ENCODE results near the gene MGA. TPM values are rescaled to one million over a fixed set of nuclear protein-coding genes. Genes with fewer than 3 reads are reported as not detected.

MGA gene
- total RNA-seq, 1 donor from 2014 or later, result 25.3 TPM

DNA sequence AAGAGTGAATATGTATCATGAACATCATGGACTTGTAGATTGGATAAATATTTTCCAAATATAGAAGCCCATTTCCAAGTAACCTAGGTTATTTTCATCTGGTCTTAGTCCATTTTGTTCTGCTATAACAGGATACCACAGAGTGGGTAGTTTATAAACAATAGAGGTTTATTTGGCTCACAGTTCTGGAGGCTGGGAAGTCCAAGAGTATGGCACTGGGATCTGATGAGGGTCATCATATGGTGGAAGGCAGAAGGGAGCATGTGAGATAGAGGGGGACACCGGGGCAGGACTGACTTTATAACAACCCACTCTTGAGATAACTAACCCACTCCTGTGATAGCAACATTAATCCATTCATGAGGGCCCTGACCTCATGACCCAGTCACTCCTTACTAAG lies 9.4 kb upstream of the MGA start:
- Histone ChIP-seq H3K4me3 (no peak overlapping the region), H3K4me1 (no peaks in the 10 kb centered on the region), H3K27me3 (no peaks in the 10 kb centered on the region), H3K9me3 (no peaks in the 10 kb centered on the region), H3K36me3 (no peaks in the 10 kb centered on the region), H3K27ac (no peak overlapping the region)
- no peak for DNase-seq (ENCODE audit: low spot score in 2 of 2)
- TF ChIP-seq, protein P1, sequence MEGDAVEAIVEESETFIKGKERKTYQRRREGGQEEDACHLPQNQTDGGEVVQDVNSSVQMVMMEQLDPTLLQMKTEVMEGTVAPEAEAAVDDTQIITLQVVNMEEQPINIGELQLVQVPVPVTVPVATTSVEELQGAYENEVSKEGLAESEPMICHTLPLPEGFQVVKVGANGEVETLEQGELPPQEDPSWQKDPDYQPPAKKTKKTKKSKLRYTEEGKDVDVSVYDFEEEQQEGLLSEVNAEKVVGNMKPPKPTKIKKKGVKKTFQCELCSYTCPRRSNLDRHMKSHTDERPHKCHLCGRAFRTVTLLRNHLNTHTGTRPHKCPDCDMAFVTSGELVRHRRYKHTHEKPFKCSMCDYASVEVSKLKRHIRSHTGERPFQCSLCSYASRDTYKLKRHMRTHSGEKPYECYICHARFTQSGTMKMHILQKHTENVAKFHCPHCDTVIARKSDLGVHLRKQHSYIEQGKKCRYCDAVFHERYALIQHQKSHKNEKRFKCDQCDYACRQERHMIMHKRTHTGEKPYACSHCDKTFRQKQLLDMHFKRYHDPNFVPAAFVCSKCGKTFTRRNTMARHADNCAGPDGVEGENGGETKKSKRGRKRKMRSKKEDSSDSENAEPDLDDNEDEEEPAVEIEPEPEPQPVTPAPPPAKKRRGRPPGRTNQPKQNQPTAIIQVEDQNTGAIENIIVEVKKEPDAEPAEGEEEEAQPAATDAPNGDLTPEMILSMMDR (IDR thresholded peaks at IDR 0.05), result no peak
- intact Hi-C loops (cut with DNase I), result no loop called here

DNA sequence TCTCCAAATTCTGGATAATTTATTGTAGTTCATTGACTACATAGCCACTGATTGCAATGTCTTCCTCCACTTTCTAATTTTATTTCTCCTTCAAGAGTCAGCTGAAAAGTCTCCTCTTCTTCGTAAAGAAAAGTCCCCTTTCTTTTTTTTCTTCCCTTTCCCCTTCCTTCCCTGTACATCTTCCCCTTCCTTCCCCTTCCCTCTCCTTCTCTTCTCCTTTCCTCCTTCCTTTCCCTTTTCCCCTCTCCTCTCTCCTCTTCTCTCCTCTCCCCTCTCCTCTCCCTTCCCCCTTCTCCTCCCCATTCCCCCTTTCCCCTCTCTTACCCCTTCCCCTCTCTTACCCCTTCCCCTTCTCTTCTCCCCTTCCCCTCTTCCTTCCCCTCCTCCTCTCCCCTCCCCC lies 8.8 kb upstream of the MGA start:
- Histone ChIP-seq H3K27me3 (no peaks in the 10 kb centered on the region), H3K27ac (no peak overlapping the region), H3K9me3 (no peaks in the 10 kb centered on the region), H3K4me3 (no peak overlapping the region), H3K36me3 (no peaks in the 10 kb centered on the region), H3K4me1 (no peaks in the 10 kb centered on the region)
- TF ChIP-seq, protein P1 (IDR thresholded peaks at IDR 0.05), result no peak
- DNase-seq (ENCODE audit: low spot score in 2 of 2), result no peak
- intact Hi-C loops (cut with DNase I), result no loop called here

DNA sequence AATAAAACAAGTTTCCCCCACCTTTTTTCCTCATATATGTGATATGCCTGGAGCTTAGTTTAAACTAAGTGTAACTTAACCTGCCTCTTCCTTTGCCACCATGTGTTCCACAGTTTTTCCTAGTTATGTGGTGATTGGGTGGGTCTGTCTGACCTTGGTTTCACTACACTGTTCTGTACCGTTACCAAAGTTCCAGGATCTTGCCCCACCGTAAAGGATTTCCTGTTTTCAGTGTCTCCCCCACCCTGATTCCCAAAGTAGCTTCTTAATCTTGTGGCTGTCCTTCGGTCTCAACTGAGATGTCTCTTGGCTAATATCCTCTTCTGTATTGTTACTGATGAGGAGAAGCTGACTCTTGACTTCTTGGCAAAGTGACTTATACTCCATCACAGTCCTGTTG lies 6.4 kb upstream of the MGA start:
- H3K4me1 ChIP-seq, result no peaks in the 10 kb centered on the region
- DNase-seq (ENCODE audit: low spot score in 2 of 2), result no peak
- TF ChIP-seq, protein P1 (IDR thresholded peaks at IDR 0.05), result no peak
- no peak overlapping the region for H3K27ac ChIP-seq
- no peaks in the 10 kb centered on the region for H3K27me3 ChIP-seq
- H3K9me3 ChIP-seq, result no peaks in the 10 kb centered on the region
- no peak overlapping the region for H3K4me3 ChIP-seq
- H3K36me3 ChIP-seq, result no peaks in the 10 kb centered on the region
- intact Hi-C loops (cut with DNase I), result no loop called here

DNA sequence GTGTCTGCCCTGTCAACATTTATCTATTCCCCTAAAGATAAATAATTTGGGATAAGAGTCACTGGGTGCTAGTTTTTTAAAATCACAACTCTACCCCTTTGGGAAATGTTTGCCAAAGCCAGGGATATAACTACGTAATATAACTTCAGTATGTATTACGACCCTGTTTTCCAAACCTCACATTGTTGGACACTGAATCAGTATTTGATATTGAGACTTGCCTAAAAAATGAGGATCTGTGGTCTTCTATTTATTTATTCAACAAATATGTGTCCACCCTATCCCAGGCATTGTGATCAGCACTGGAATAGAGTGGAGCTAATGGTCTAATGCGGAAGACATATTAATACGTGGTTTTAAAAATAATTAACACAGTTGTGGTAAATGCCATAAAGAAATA lies 4.5 kb upstream of the MGA start:
- Histone ChIP-seq H3K36me3 (no peaks in the 10 kb centered on the region), H3K27me3 (no peaks in the 10 kb centered on the region), H3K9me3 (no peaks in the 10 kb centered on the region), H3K4me3 (no peak overlapping the region), H3K27ac (no peak overlapping the region), H3K4me1 (peaks cover 0 to 3% of the 10 kb centered on the region in 2 donors)
- TF ChIP-seq, protein P1 (IDR thresholded peaks at IDR 0.05), result no peak
- intact Hi-C loops (cut with DNase I), result no loop called here
- no peak for DNase-seq (ENCODE audit: low spot score in 2 of 2)

DNA sequence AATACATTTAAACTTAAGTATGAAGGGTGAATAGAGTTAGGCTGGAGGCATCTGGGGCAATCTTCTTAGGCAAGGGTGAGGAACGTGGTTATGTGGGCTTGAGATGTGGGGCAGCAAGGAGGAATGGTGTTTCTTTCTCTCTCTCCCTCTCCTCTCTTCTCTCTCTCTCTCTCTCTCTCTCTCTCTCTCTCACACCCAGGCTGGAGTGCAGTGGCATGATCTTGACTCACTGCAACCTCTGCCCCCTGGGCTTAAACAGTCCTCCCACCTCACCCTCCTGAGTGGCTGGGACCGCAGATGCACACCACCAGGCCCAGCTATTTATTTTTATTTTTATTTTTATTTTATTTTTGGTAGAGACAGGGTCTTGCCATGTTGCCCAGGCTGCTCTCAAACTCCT lies 4.0 kb upstream of the MGA start:
- intact Hi-C loops (cut with DNase I), result no loop called here
- Histone ChIP-seq H3K9me3 (no peaks in the 10 kb centered on the region), H3K27me3 (no peaks in the 10 kb centered on the region), H3K36me3 (no peaks in the 10 kb centered on the region), H3K4me1 (peaks cover 0 to 6% of the 10 kb centered on the region in 2 donors), H3K27ac (no peak overlapping the region), H3K4me3 (no peak overlapping the region)
- TF ChIP-seq, protein P1 (IDR thresholded peaks at IDR 0.05), result no peak
- no peak for DNase-seq (ENCODE audit: low spot score in 2 of 2)

DNA sequence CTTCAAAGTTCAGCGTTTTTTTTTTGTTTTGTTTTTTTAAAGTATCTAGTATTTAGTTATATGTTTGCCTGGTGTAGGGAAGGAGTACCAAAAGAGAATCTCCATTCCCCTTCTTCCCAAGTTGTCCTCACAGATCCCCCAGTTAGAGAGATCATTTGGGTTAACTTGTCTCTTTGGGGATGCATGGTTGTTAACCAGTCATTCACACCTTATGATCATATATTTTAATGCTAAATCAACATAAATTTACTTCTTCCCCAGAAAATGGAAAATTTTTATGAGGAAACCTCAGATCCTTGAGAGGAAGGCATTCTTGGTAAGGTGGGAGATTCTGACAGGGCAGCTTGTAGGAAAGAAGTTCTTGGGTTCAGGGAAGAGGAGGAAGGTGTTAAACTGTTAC lies 1.5 kb upstream of the MGA start:
- H3K4me3 ChIP-seq, result no peak overlapping the region
- TF ChIP-seq, protein P1 (IDR thresholded peaks at IDR 0.05), result no peak
- DNase-seq (ENCODE audit: low spot score in 2 of 2), result no peak
- H3K9me3 ChIP-seq, result no peaks in the 10 kb centered on the region
- no peak overlapping the region for H3K27ac ChIP-seq
- H3K27me3 ChIP-seq, result no peaks in the 10 kb centered on the region
- peaks cover 0 to 14% of the 10 kb centered on the region in 2 donors for H3K4me1 ChIP-seq
- intact Hi-C loops (cut with DNase I), result no loop called here
- H3K36me3 ChIP-seq, result no peaks in the 10 kb centered on the region

Measured in ascending aorta (tissue), 2 donors.